ENCODE measurements around the gene OBI1.

OBI1 gene

GRCh38 chr13:78610381-78610883, 48.5 kb downstream of the OBI1 start:
- H3K4me3 ChIP-seq (ENCODE audit: control insufficient read depth, low read depth, low read length): no peak overlapping the region
- TF ChIP-seq CTCF (conservative IDR thresholded peaks at IDR 0.05; ENCODE audit: control insufficient read depth, insufficient read depth, low read depth, low read length): no peak
- DNase-seq (ENCODE audit: low read depth): peak; percentile 53

GRCh38 chr13:78609464-78610205, 49.3 kb downstream of the OBI1 start:
- TF ChIP-seq CTCF (conservative IDR thresholded peaks at IDR 0.05; ENCODE audit: control insufficient read depth, insufficient read depth, low read depth, low read length): no peak
- no peak for DNase-seq (ENCODE audit: low read depth)
- peak overlapping the region; percentile 37 for H3K4me3 ChIP-seq (ENCODE audit: control insufficient read depth, low read depth, low read length)

GRCh38 chr13:78608688-78609463, 50.1 kb downstream of the OBI1 start:
- TF ChIP-seq CTCF (conservative IDR thresholded peaks at IDR 0.05; ENCODE audit: control insufficient read depth, insufficient read depth, low read depth, low read length): no peak
- peak overlapping the region; percentile 37 for H3K4me3 ChIP-seq (ENCODE audit: control insufficient read depth, low read depth, low read length)
- no peak for DNase-seq (ENCODE audit: low read depth)

- no peak overlapping the region for H3K4me3 ChIP-seq (ENCODE audit: control insufficient read depth, low read depth, low read length)
- TF ChIP-seq CTCF (conservative IDR thresholded peaks at IDR 0.05; ENCODE audit: control insufficient read depth, insufficient read depth, low read depth, low read length): no peak
- no peak for DNase-seq (ENCODE audit: low read depth)
These were observed 50.7 kb downstream of the OBI1 start for GRCh38 chr13:78608252-78608687.

- no peak for TF ChIP-seq CTCF (conservative IDR thresholded peaks at IDR 0.05; ENCODE audit: control insufficient read depth, insufficient read depth, low read depth, low read length)
- no peak overlapping the region for H3K4me3 ChIP-seq (ENCODE audit: control insufficient read depth, low read depth, low read length)
These were observed 51.3 kb downstream of the OBI1 start for GRCh38 chr13:78607409-78608251.

More at GRCh38 chr13:78607409-78608251, 51.3 kb downstream of the OBI1 start:
- no peak for DNase-seq (ENCODE audit: low read depth)
